MM.1S (cell line): ENCODE data around the gene EXD2.

Experiments used
- CTCF ChIP-seq: fragments of 300-600 bp; sonication (generic); IDR thresholded peaks from 2 replicates; pipeline ENCODE4 v1.5.1; 2016; ENCODE audit warnings: antibody characterized with exemption, low read length, mixed read lengths
- EZH2phosphoT487 ChIP-seq: fragments of 300-600 bp; sonication (generic); IDR thresholded peaks from 2 replicates; pipeline ENCODE4 v1.6.1; 2018; ENCODE audit warnings: antibody characterized with exemption, low read length

GRCh38 chr14:69237142-69237541 is 45.8 kb downstream of the EXD2 start:
- no peak for TF ChIP-seq CTCF
- TF ChIP-seq EZH2phosphoT487, result no peak
